Dermis blood vessel endothelial cell (primary cell): ENCODE measurements around the gene LYPD5. TPM values are rescaled to one million over a fixed set of nuclear protein-coding genes. Genes with fewer than 3 reads are reported as not detected.
"Not testable (repeated sequence)": the region's sequence is repeated elsewhere in the genome, so short reads cannot be mapped to it uniquely, and the experiment has no call there.

Source experiments
- DNase-seq: peaks from one replicate; pipeline ENCODE4 v3.0.0; 2010
- total RNA-seq: library from RNA; depleted of rRNA; stranded (reverse); fragments of >200 nt; gene quantifications from 2 replicates; pipeline ENCODE4 v1.2.3, GENCODE V29; 2014

LYPD5 gene
- total RNA-seq, 1 donor from 2014 or later, result 0.17 TPM

GRCh38 chr19:43776286-43776685, 26.0 kb downstream of the LYPD5 start:
- DNase-seq, result no peak

- no peak for DNase-seq
Observed at GRCh38 chr19:43775299-43775890, 26.9 kb downstream of the LYPD5 start.

- not testable (repeated sequence) for DNase-seq
Observed at GRCh38 chr19:43774940-43775258, 27.3 kb downstream of the LYPD5 start.

- DNase-seq, result peak; percentile 87
Observed at GRCh38 chr19:43774103-43774939, 27.9 kb downstream of the LYPD5 start.

GRCh38 chr19:43773725-43774102, 28.5 kb downstream of the LYPD5 start:
- DNase-seq, result no peak

- no peak for DNase-seq
Observed at GRCh38 chr19:43769256-43769655, 33.0 kb downstream of the LYPD5 start.

- no peak for DNase-seq
Observed at GRCh38 chr19:43768273-43769050, 33.8 kb downstream of the LYPD5 start.

- DNase-seq, result no peak
Observed at GRCh38 chr19:43767818-43768217, 34.4 kb downstream of the LYPD5 start.

- no peak for DNase-seq
Observed at GRCh38 chr19:43767316-43767715, 34.9 kb downstream of the LYPD5 start.

GRCh38 chr19:43766755-43767043, 35.5 kb downstream of the LYPD5 start:
- DNase-seq, result no peak

- DNase-seq, result peak; percentile 80
Observed at GRCh38 chr19:43765109-43765876, 37.0 kb downstream of the LYPD5 start.

- DNase-seq, result peak; percentile 23
Observed at GRCh38 chr19:43764684-43765083, 37.6 kb downstream of the LYPD5 start.

- DNase-seq, result peak; percentile 47
Observed at GRCh38 chr19:43763473-43763939, 38.7 kb downstream of the LYPD5 start.

GRCh38 chr19:43762814-43763213, 39.4 kb downstream of the LYPD5 start:
- DNase-seq, result no peak

- no peak for DNase-seq
Observed at GRCh38 chr19:43760941-43761340, 41.3 kb downstream of the LYPD5 start.

GRCh38 chr19:43759515-43759914, 42.7 kb downstream of the LYPD5 start:
- peak; percentile 56 for DNase-seq

- DNase-seq, result peak; percentile 82
Observed at GRCh38 chr19:43755256-43755801, 46.9 kb downstream of the LYPD5 start.

GRCh38 chr19:43754503-43755255, 47.6 kb downstream of the LYPD5 start, which contains the start of gene SMG9:
Gene SMG9, minus strand, starts transcription at chr19:43754962. Its CDS starts 4,221 bp downstream, at chr19:43750741.
- DNase-seq, result peak; percentile 98

GRCh38 chr19:43754253-43754502, 48.1 kb downstream of the LYPD5 start:
- no peak for DNase-seq

- DNase-seq, result no peak
Observed at GRCh38 chr19:43752287-43752875, 49.9 kb downstream of the LYPD5 start.

GRCh38 chr19:43751466-43752220, 50.6 kb downstream of the LYPD5 start:
- no peak for DNase-seq
